GM23248 (cell line): Measurements from ENCODE around the gene CABCOCO1. TPM values are rescaled to one million over a fixed set of nuclear protein-coding genes. Genes with fewer than 3 reads are reported as not detected.

Source experiments
- DNase-seq: peaks from one replicate; pipeline ENCODE4 v3.0.0-alpha.2; 2015
- H2AFZ ChIP-seq: fragments of 200-600 bp; sonication (generic); 2 replicates; pipeline ENCODE4 v1.6.1; 2016; ENCODE audit warnings: antibody characterized with exemption
- H3F3A ChIP-seq: fragments of 200-600 bp; sonication (generic); 2 replicates; pipeline ENCODE4 v1.6.1; 2016; ENCODE audit warnings: mild to moderate bottlenecking, antibody characterized with exemption, mixed run types; ENCODE audit not compliant: insufficient read depth
- H3K27ac ChIP-seq: fragments of 200-600 bp; sonication (generic); 2 replicates; pipeline ENCODE4 v1.5.1; 2016; ENCODE audit warnings: mild to moderate bottlenecking
- H3K27me3 ChIP-seq: fragments of 200-600 bp; sonication (generic); replicated peaks from 2 replicates; pipeline ENCODE4 v1.6.1; 2016; ENCODE audit warnings: mild to moderate bottlenecking; ENCODE audit not compliant: insufficient read depth
- H3K36me3 ChIP-seq: fragments of 200-600 bp; sonication (generic); 2 replicates; pipeline ENCODE4 v1.6.1; 2016; ENCODE audit warnings: low read depth, mild to moderate bottlenecking
- H3K4me1 ChIP-seq: fragments of 200-600 bp; sonication (generic); 2 replicates; pipeline ENCODE4 v1.6.1; 2016; ENCODE audit warnings: mild to moderate bottlenecking; ENCODE audit not compliant: insufficient read depth
- H3K4me2 ChIP-seq: fragments of 200-600 bp; sonication (generic); one replicate; pipeline ENCODE4 v1.6.1; 2016; ENCODE audit warnings: mild to moderate bottlenecking; ENCODE audit not compliant: unreplicated experiment
- H3K4me3 ChIP-seq: fragments of 200-600 bp; sonication (generic); 2 replicates; pipeline ENCODE4 v1.5.1; 2016; ENCODE audit warnings: mild to moderate bottlenecking
- H3K79me2 ChIP-seq: fragments of 200-600 bp; sonication (generic); 2 replicates; pipeline ENCODE4 v1.6.1; 2016; ENCODE audit warnings: mild to moderate bottlenecking; ENCODE audit not compliant: insufficient read depth
- H3K9ac ChIP-seq: fragments of 200-600 bp; sonication (generic); 2 replicates; pipeline ENCODE4 v1.6.1; 2016; ENCODE audit warnings: mild to moderate bottlenecking
- H3K9me2 ChIP-seq: fragments of 200-600 bp; sonication (generic); 2 replicates; pipeline ENCODE4 v1.6.1; 2016; ENCODE audit warnings: mixed run types, mild to moderate bottlenecking, moderate library complexity; ENCODE audit not compliant: insufficient read depth
- H3K9me3 ChIP-seq: fragments of 200-600 bp; sonication (generic); one replicate; pipeline ENCODE4 v1.6.1; 2017; ENCODE audit warnings: low read depth
- H4K20me1 ChIP-seq: fragments of 200-600 bp; sonication (generic); 2 replicates; pipeline ENCODE4 v1.6.0; 2016; ENCODE audit not compliant: insufficient read depth
- EZH2 ChIP-seq: fragments of 200-600 bp; sonication (generic); IDR thresholded peaks from 2 replicates; pipeline ENCODE4 v1.6.1; 2018; ENCODE audit warnings: antibody characterized with exemption, mild to moderate bottlenecking; ENCODE audit not compliant: insufficient read depth, poor library complexity, severe bottlenecking
- EZH2phosphoT487 ChIP-seq: fragments of 200-600 bp; sonication (generic); IDR thresholded peaks from 2 replicates; pipeline ENCODE4 v1.6.1; 2018; ENCODE audit warnings: antibody characterized with exemption, moderate library complexity, mild to moderate bottlenecking, low read depth; ENCODE audit not compliant: insufficient read depth
- WGBS, 2 experiments: methylation state at CpG; one replicate each; pipeline ENCODE4 v1.1.6; 2015 to 2017; ENCODE audit warnings: low lambda C conversion rate in 2 of 2, low coverage in 1 of 2; ENCODE audit errors: missing lambda C conversion rate in 2 of 2; 5-methylcytosine and 5-hydroxymethylcytosine counted together
- in situ Hi-C: fragments of 300-500 bp; cut with MboI; formaldehyde crosslinking; loops from 2 replicates; pipeline ENCODE4 v1.15.0; 2020
- polyA plus RNA-seq: library from polyadenylated mRNA; unstranded; fragments of >200 nt; fragmentation: Nextera tagmentation; extraction: Ambion mirVana; gene quantifications from 2 replicates; pipeline ENCODE4 v1.2.1, GENCODE V29; 2016
- total RNA-seq: library from RNA; depleted of rRNA; stranded (reverse); fragments of >200 nt; shearing (Covaris generic); gene quantifications from 2 replicates; pipeline ENCODE4 v1.2.3, GENCODE V29; 2014

CABCOCO1 gene
- total and polyA plus RNA-seq, 2 experiments from 2014 or later, result 0.22 to 1.1 TPM

DNA sequence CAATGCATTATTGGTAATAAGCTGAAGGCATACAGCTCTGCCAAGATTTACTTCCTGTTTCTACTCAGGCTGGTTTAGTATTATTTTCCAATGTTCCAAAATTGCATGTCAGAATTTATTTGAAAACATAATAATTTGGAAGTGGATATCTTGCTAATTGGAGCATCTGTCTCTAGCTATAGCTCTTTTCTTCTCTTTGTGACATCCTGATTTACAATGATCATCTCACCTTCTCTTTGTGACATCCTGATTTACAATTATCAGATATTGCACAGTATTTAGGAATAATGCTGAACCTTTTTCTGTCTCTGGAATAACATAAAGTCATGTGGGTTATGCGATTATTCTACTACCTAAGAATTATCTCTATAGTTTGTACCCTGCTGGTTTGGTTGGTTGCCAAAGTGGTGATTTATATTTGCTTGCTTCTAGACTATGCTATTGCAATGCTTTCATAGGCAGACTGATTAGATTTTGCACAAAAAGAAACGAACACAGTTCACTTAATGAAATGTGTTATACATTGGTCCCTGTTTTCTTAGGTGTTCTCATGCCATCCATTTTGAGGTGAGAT, 44.3 kb upstream of the CABCOCO1 start:
- Histone ChIP-seq H3K36me3 (no peaks in the 10 kb centered on the region), H3K9me2 (no peaks in the 10 kb centered on the region), H3K4me2 (no peak overlapping the region), H3K4me1 (peaks cover 6% of the 10 kb centered on the region), H2AFZ (no peak overlapping the region), H3K9ac (no peak overlapping the region), H3K27ac (no peak overlapping the region), H4K20me1 (no peaks in the 10 kb centered on the region), H3K27me3 (no peaks in the 10 kb centered on the region), H3K4me3 (no peak overlapping the region), H3K79me2 (no peaks in the 10 kb centered on the region), H3F3A (no peaks in the 10 kb centered on the region; the same call in 1 of the 2 replicates), H3K9me3 (no peaks in the 10 kb centered on the region)
- TF ChIP-seq EZH2phosphoT487, result no peak
- no peak for TF ChIP-seq EZH2
- WGBS, 2 experiments, result 81 to 90% methylated on average over 2 of the region's 2 CpGs
- DNase-seq, result no peak
- in situ Hi-C loops, result no loop called here

DNA sequence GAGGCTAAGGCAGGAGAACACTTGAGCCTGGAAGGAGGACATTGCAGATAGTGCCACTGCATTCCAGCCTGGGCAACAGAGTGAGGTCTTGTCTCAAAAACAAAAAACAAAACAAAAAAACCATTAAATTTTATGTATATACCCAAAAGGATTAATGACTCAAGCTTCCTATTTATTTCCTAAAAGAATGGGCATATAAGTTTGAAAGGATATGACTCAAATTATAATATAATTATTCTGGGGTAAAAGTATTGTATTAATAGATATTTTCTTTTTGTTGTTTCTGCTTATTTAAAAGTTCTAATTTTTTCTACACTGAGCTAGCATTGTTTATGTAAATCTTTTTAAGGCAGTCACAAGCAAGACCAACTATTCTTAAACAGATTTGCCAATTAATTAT, 42.2 kb upstream of the CABCOCO1 start:
- no peaks in the 10 kb centered on the region for H3K36me3 ChIP-seq
- DNase-seq, result no peak
- in situ Hi-C loops, result no loop called here
- no peaks in the 10 kb centered on the region for H3K79me2 ChIP-seq
- no peaks in the 10 kb centered on the region for H4K20me1 ChIP-seq
- H3K4me2 ChIP-seq, result no peak overlapping the region
- no peaks in the 10 kb centered on the region for H3K9me3 ChIP-seq
- H2AFZ ChIP-seq, result no peak overlapping the region
- no peaks in the 10 kb centered on the region for H3K27me3 ChIP-seq
- peaks cover 11% of the 10 kb centered on the region for H3K4me1 ChIP-seq
- no peak overlapping the region for H3K9ac ChIP-seq
- H3F3A ChIP-seq, result no peaks in the 10 kb centered on the region; the same call in 1 of the 2 replicates
- no peaks in the 10 kb centered on the region for H3K9me2 ChIP-seq
- H3K27ac ChIP-seq, result no peak overlapping the region
- no peak for TF ChIP-seq EZH2
- TF ChIP-seq EZH2phosphoT487, result no peak
- H3K4me3 ChIP-seq, result no peak overlapping the region

DNA sequence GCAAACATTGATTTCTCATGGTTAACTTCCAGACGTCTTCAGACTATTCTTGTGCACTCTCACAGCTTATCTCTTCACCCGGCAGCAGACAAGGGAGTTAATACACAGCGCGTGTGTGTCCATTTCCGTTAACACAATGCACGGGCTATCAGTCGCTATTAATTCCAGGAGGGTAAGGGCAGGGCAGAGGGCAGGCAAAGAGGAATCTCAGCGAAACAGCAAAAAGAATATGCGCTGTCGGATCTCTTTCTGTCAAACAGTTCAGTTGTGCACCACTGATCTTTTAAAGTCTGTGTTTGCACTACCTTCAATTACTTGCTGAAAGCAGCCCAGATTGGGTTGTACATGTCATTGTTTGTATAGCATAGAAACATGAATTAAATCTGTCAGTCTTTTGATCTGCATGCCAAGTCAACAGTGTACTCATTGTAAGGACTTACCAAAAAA, 41.1 kb upstream of the CABCOCO1 start:
- DNase-seq, result no peak
- H3K4me1 ChIP-seq, result peaks cover 12% of the 10 kb centered on the region
- H3K79me2 ChIP-seq, result no peaks in the 10 kb centered on the region
- no peaks in the 10 kb centered on the region for H3K27me3 ChIP-seq
- H3K9ac ChIP-seq, result no peak overlapping the region
- H3K9me3 ChIP-seq, result no peaks in the 10 kb centered on the region
- H4K20me1 ChIP-seq, result no peaks in the 10 kb centered on the region
- H3K4me3 ChIP-seq, result no peak overlapping the region
- H3K9me2 ChIP-seq, result no peaks in the 10 kb centered on the region
- TF ChIP-seq EZH2 (no peak), EZH2phosphoT487 (no peak)
- H3K4me2 ChIP-seq, result no peak overlapping the region
- in situ Hi-C loops, result no loop called here
- H3K36me3 ChIP-seq, result no peaks in the 10 kb centered on the region
- 94 to 95% methylated on average over 10 of the region's 10 CpGs for WGBS, 2 experiments
- no peak overlapping the region for H3K27ac ChIP-seq
- no peaks in the 10 kb centered on the region; the same call in 1 of the 2 replicates for H3F3A ChIP-seq
- H2AFZ ChIP-seq, result no peak overlapping the region

GRCh38 chr10:61623161-61623560, 39.6 kb upstream of the CABCOCO1 start:
- no peak overlapping the region for H3K4me3 ChIP-seq
- H3K27ac ChIP-seq, result no peak overlapping the region
- no peak for DNase-seq
- H3K9me2 ChIP-seq, result no peaks in the 10 kb centered on the region
- peak overlapping the region; percentile 70 for H2AFZ ChIP-seq
- peak overlapping the region; percentile 12 for H3K4me2 ChIP-seq
- in situ Hi-C loops, result no loop called here
- peaks cover 9% of the 10 kb centered on the region for H3F3A ChIP-seq
- no peaks in the 10 kb centered on the region for H3K36me3 ChIP-seq
- H3K79me2 ChIP-seq, result no peaks in the 10 kb centered on the region
- peaks cover 27% of the 10 kb centered on the region for H3K4me1 ChIP-seq
- WGBS, 2 experiments, result 25 to 39% methylated on average over 4 of the region's 4 CpGs
- no peaks in the 10 kb centered on the region for H4K20me1 ChIP-seq
- H3K9ac ChIP-seq, result no peak overlapping the region
- TF ChIP-seq EZH2phosphoT487 (no peak), EZH2 (no peak)
- no peaks in the 10 kb centered on the region for H3K9me3 ChIP-seq
- H3K27me3 ChIP-seq, result no peaks in the 10 kb centered on the region

DNA sequence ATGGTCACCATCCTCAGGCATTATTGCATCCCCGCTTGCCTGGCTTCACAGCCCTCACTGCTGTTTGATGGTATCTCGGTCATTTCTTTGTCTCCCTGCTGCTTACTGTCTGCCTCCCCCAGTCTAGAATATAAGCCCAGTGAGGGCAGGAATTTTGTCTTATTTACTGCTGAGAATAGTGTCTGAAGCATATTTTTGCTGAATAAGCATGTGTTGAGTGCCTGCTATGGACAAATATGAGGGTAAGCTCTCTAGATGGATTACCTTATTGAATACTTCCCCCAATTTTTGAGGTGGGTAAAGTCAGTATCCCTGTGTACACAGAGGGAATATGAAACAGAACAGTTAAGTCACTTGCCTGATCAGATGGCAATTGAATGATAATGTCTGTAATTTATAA, 36.5 kb upstream of the CABCOCO1 start:
- H3K9me2 ChIP-seq, result no peaks in the 10 kb centered on the region
- no peaks in the 10 kb centered on the region for H3K36me3 ChIP-seq
- no peak overlapping the region for H3K4me3 ChIP-seq
- peaks cover 43% of the 10 kb centered on the region for H3K4me1 ChIP-seq
- WGBS, 2 experiments, result 96 to 100% methylated on average over 2 of the region's 2 CpGs
- H3K27ac ChIP-seq, result no peak overlapping the region
- H3K79me2 ChIP-seq, result no peaks in the 10 kb centered on the region
- H2AFZ ChIP-seq, result no peak overlapping the region
- no peak overlapping the region for H3K9ac ChIP-seq
- TF ChIP-seq EZH2, result no peak
- TF ChIP-seq EZH2phosphoT487, result no peak
- no peak for DNase-seq
- peaks cover 25% of the 10 kb centered on the region for H3F3A ChIP-seq
- no peaks in the 10 kb centered on the region for H3K27me3 ChIP-seq
- no peaks in the 10 kb centered on the region for H3K9me3 ChIP-seq
- in situ Hi-C loops, result no loop called here
- H3K4me2 ChIP-seq, result no peak overlapping the region
- no peaks in the 10 kb centered on the region for H4K20me1 ChIP-seq
